HCT116 (cell line): ENCODE measurements around the gene PMEPA1. TPM values are rescaled to one million over a fixed set of nuclear protein-coding genes. Genes with fewer than 3 reads are reported as not detected.

Experiments used
- ATAC-seq: fragments of 200-7000 bp; cut with Tn5 transposase; 2 replicates; pipeline ENCODE4 v1.9.1; 2020; ENCODE audit warnings: mild to moderate bottlenecking, moderate library complexity
- BruUV-seq: library from RNA; stranded (reverse); fragments of 400-500 nt; replicated peaks from 2 replicates; lab custom pipeline; 2021; lab: Mats Ljungman, UMichigan
- CTCF ChIA-PET: fragments of 300-600 bp; sonication (Branson Sonifier 250); formaldehyde crosslinking; loops from one replicate; lab custom pipeline; 2021; ENCODE audit warnings: antibody characterized with exemption; lab: Charles Lee
- POLR2A ChIA-PET: fragments of 300-600, 350-600 bp; sonication (Branson Sonifier 250); formaldehyde crosslinking; loops from one replicate; lab custom pipeline; 2021; ENCODE audit warnings: antibody characterized with exemption; lab: Charles Lee
- RAD21 ChIA-PET, 2 experiments: fragments of 300-600 bp; sonication (Branson Sonifier 250); formaldehyde crosslinking; loops; one replicate each; lab custom pipeline; 2023; ENCODE audit warnings: low total read pairs in 2 of 2; ENCODE audit not compliant: uncharacterized antibody in 2 of 2, unreplicated experiment in 2 of 2, low non-redundant PET in 1 of 2; lab: Charles Lee
- DNase-seq: peaks from one replicate; pipeline ENCODE4 v3.0.0-alpha.2; 2010; ENCODE audit warnings: low read depth, low spot score
- H2AFZ ChIP-seq: fragments of 200-600 bp; shearing (Covaris generic), sonication (generic); 2 replicates; pipeline ENCODE4 v1.6.1; 2017; ENCODE audit warnings: low read depth, mixed run types, mixed read lengths, antibody characterized with exemption, low read length; ENCODE audit not compliant: poor library complexity, severe bottlenecking
- H3K27ac ChIP-seq: 2 replicates; pipeline ENCODE4 v1.5.1; 2012; ENCODE audit warnings: low read depth, low read length
- H3K27me3 ChIP-seq: fragments of 200-600 bp; sonication (generic); 2 replicates; pipeline ENCODE4 v1.6.1; 2016; ENCODE audit warnings: mixed run types, low read length, mixed read lengths; ENCODE audit not compliant: insufficient read depth
- H3K36me3 ChIP-seq, 2 experiments: fragments of 200-500 bp in 1 of 2; fragments of 200-600 bp in 1 of 2; sonication (Bioruptor generic) in 1 of 2; sonication (generic) in 1 of 2; 2 replicates each; pipeline versions ENCODE4 v1.5.1 to v1.6.1; 2014 to 2016; ENCODE audit warnings: low read length in 2 of 2, inconsistent platforms in 1 of 2, mixed read lengths in 1 of 2, mixed run types in 1 of 2; ENCODE audit not compliant: insufficient read depth in 2 of 2, control insufficient read depth in 1 of 2
- H3K4me1 ChIP-seq, 2 experiments: fragments of 200-600 bp in 1 of 2; sonication (generic) in 1 of 2; 2 replicates each; pipeline versions ENCODE4 v1.5.1 to v1.6.1; 2012 to 2017; ENCODE audit warnings: low read length in 2 of 2, inconsistent platforms in 1 of 2, mild to moderate bottlenecking in 1 of 2, mixed read lengths in 1 of 2, mixed run types in 1 of 2, moderate library complexity in 1 of 2; ENCODE audit not compliant: insufficient read depth in 2 of 2, control insufficient read depth in 1 of 2
- H3K4me2 ChIP-seq: fragments of 200-600 bp; sonication (generic); 2 replicates; pipeline ENCODE4 v1.6.1; 2017; ENCODE audit warnings: mixed run types, low read length, mixed read lengths
- H3K4me3 ChIP-seq, 2 experiments: fragments of 200-600 bp in 1 of 2; sonication (generic) in 1 of 2; replicated peaks in 1 of 2; 2 replicates each; pipeline ENCODE4 v1.5.1; 2011 to 2016; ENCODE audit warnings: low read length in 2 of 2, control low read depth in 1 of 2, low read depth in 1 of 2, mild to moderate bottlenecking in 1 of 2, mixed read lengths in 1 of 2, mixed run types in 1 of 2
- H3K79me2 ChIP-seq: fragments of 200-600 bp; sonication (generic); 2 replicates; pipeline ENCODE4 v1.6.1; 2017; ENCODE audit warnings: mild to moderate bottlenecking, mixed run types, low read length, moderate library complexity, mixed read lengths; ENCODE audit not compliant: insufficient read depth
- H3K9ac ChIP-seq: fragments of 200-600 bp; sonication (generic); 2 replicates; pipeline ENCODE4 v1.6.1; 2016; ENCODE audit warnings: low read length, mixed read lengths
- H3K9me2 ChIP-seq: fragments of 200-600 bp; sonication (generic), shearing (Covaris generic); 2 replicates; pipeline ENCODE4 v1.6.1; 2017; ENCODE audit warnings: mixed run types, mild to moderate bottlenecking, moderate library complexity; ENCODE audit not compliant: insufficient read depth
- H3K9me3 ChIP-seq, 2 experiments: fragments of 200-500 bp in 1 of 2; fragments of 200-600 bp in 1 of 2; sonication (Bioruptor generic) in 1 of 2; sonication (generic) in 1 of 2; 2 replicates each; pipeline ENCODE4 v1.6.1; 2014 to 2017; ENCODE audit warnings: low read length in 2 of 2, mixed read lengths in 2 of 2, inconsistent platforms in 1 of 2, low read depth in 1 of 2, mild to moderate bottlenecking in 1 of 2, mixed run types in 1 of 2, moderate library complexity in 1 of 2; ENCODE audit not compliant: control insufficient read depth in 1 of 2, insufficient read depth in 1 of 2
- H4K20me1 ChIP-seq: fragments of 200-600 bp; sonication (generic), shearing (Covaris generic); 2 replicates; pipeline ENCODE4 v1.6.1; 2017; ENCODE audit warnings: mixed run types, mild to moderate bottlenecking, moderate library complexity; ENCODE audit not compliant: insufficient read depth
- EGR1 ChIP-seq: IDR thresholded peaks from 2 replicates; pipeline ENCODE4 v1.6.1; 2012; ENCODE audit warnings: low read depth
- EZH2 ChIP-seq: fragments of 200-600 bp; sonication (generic); IDR thresholded peaks from 2 replicates; pipeline ENCODE4 v1.6.1; 2017; ENCODE audit warnings: antibody characterized with exemption, mixed run types
- EZH2phosphoT487 ChIP-seq: fragments of 200-600 bp; IDR thresholded peaks from 2 replicates; pipeline ENCODE4 v1.6.1; 2018; ENCODE audit warnings: antibody characterized with exemption, borderline replicate concordance
- JUND ChIP-seq: IDR thresholded peaks from 2 replicates; pipeline ENCODE4 v1.6.1; 2012
- POLR2AphosphoS5 ChIP-seq: IDR thresholded peaks from 2 replicates; pipeline ENCODE4 v1.6.1; 2011; ENCODE audit warnings: mild to moderate bottlenecking, low read depth, low read length, moderate library complexity
- RAD21 ChIP-seq: IDR thresholded peaks from 2 replicates; pipeline ENCODE4 v1.6.1; 2012; ENCODE audit warnings: low read depth, mild to moderate bottlenecking
- SP1 ChIP-seq: IDR thresholded peaks from 2 replicates; pipeline ENCODE4 v1.6.1; 2012; ENCODE audit warnings: low read depth
- SRF ChIP-seq: IDR thresholded peaks from 2 replicates; pipeline ENCODE4 v1.6.1; 2012; ENCODE audit warnings: low read depth
- TCF7L2 ChIP-seq: IDR thresholded peaks from 2 replicates; pipeline ENCODE4 v1.7.0; 2011; ENCODE audit warnings: borderline replicate concordance, inconsistent platforms; ENCODE audit not compliant: insufficient read depth, insufficient read length; ENCODE audit errors: extremely low read depth
- YY1 ChIP-seq: IDR thresholded peaks from 2 replicates; pipeline ENCODE4 v1.6.1; 2011; ENCODE audit warnings: low read length, low read depth, moderate library complexity, mild to moderate bottlenecking; ENCODE audit not compliant: insufficient replicate concordance; ENCODE audit errors: extremely low read depth
- ZNF274 ChIP-seq: fragments of 200-500 bp; sonication (Bioruptor generic); IDR thresholded peaks from 2 replicates; pipeline ENCODE4 v1.6.1; 2014; ENCODE audit warnings: mild to moderate bottlenecking, low read depth, low read length, inconsistent platforms
- intact Hi-C: fragments of 100-400 bp; cut with micrococcal nuclease; formaldehyde crosslinking; loops from 2 replicates; pipeline ENCODE4 v1.10.0; 2022
- total RNA-seq: library from RNA; stranded (reverse); gene quantifications from one replicate; pipeline ENCODE4 v1.2.1, GENCODE V29; 2021; ENCODE audit not compliant: unreplicated experiment
- TF ChIP-seq, protein P1 (sequence below), 3 experiments: fragments of 200-600 bp in 1 of 3; sonication (generic) in 1 of 3; IDR thresholded peaks in 2 of 3; conservative IDR thresholded peaks in 1 of 3; 2 replicates each; pipeline ENCODE4 v1.5.1; 2012 to 2017; ENCODE audit warnings: low read depth in 2 of 3, low read length in 2 of 3, antibody characterized with exemption in 1 of 3, borderline replicate concordance in 1 of 3, control low read depth in 1 of 3, mild to moderate bottlenecking in 1 of 3, mixed read lengths in 1 of 3, mixed run types in 1 of 3, moderate library complexity in 1 of 3; ENCODE audit not compliant: insufficient read depth in 1 of 3
- TF ChIP-seq, protein P2 (sequence below): IDR thresholded peaks from 2 replicates; pipeline ENCODE4 v1.6.1; 2012; ENCODE audit warnings: low read depth
- TF ChIP-seq, protein P3 (sequence below): IDR thresholded peaks from 2 replicates; pipeline ENCODE4 v1.6.1; 2012
- TF ChIP-seq, protein P4 (sequence below): IDR thresholded peaks from 2 replicates; pipeline ENCODE4 v1.6.1; 2011; ENCODE audit warnings: mild to moderate bottlenecking, low read length, moderate library complexity; ENCODE audit not compliant: insufficient replicate concordance; ENCODE audit errors: extremely low read depth

The PMEPA1 gene
- total RNA-seq, 1 experiment from 2014 or later: 0.64 TPM

DNA sequence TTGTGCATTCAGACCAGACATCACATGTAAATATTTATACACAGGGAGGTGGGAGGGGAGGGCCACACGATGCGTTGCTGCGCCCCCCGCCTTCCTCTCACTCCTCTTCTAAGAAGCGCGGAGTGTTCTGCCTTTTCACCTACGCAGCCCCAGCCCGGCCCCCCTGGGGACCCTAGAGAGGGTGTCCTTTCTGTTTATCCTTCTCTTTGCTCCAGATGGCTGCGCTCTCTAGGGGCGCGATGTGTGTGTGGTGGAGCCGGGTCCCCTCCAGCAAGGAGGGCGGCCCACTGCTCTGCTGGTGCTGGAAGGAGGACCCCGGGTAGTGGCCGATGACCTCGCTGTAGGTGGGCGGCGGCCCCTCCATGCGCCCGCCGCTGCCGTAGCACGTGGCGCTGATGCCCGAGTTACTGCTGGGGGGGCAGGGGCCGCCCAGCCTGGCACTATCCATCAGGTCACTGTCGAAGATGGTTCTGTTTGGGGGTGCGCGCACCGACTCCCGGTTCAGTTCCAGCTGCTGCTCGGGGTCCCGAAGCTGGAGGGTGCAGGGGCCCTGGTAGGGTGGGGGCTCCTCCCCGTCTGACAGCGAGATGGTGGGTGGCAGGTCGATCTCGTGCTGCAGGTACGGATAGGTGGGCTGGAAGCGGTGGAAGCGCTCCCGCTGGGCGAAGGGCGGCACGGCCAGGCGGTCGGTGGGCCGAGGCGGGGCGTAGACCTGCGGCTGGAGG is 57.8 kb downstream of the PMEPA1 start:
- no peak overlapping the region for H3K4me2 ChIP-seq
- intact Hi-C loops: loop anchor here (5.0 kb wide), 1 partner anchor 375 kb away; no protein-coding TSS in a partner anchor
- H3K27me3 ChIP-seq: peaks cover 29% of the 10 kb centered on the region
- H3K4me1 ChIP-seq: no peaks in the 10 kb centered on the region
- H4K20me1 ChIP-seq: no peaks in the 10 kb centered on the region
- no TSS peak for BruUV-seq
- H3K9me3 ChIP-seq: no peaks in the 10 kb centered on the region
- CTCF ChIA-PET: no interaction called here
- RAD21 ChIA-PET: no interaction called here
- no peak overlapping the region for H2AFZ ChIP-seq
- POLR2A ChIA-PET: interaction anchor here (0.6 kb wide), 1 partner anchor 43 kb away, joined by 3 read pairs; no protein-coding TSS in a partner anchor
- no peak overlapping the region for H3K9ac ChIP-seq
- no peak overlapping the region for H3K4me3 ChIP-seq
- no peak overlapping the region for H3K27ac ChIP-seq
- ATAC-seq (no peak), DNase-seq (no peak)
- TF ChIP-seq, protein P1, sequence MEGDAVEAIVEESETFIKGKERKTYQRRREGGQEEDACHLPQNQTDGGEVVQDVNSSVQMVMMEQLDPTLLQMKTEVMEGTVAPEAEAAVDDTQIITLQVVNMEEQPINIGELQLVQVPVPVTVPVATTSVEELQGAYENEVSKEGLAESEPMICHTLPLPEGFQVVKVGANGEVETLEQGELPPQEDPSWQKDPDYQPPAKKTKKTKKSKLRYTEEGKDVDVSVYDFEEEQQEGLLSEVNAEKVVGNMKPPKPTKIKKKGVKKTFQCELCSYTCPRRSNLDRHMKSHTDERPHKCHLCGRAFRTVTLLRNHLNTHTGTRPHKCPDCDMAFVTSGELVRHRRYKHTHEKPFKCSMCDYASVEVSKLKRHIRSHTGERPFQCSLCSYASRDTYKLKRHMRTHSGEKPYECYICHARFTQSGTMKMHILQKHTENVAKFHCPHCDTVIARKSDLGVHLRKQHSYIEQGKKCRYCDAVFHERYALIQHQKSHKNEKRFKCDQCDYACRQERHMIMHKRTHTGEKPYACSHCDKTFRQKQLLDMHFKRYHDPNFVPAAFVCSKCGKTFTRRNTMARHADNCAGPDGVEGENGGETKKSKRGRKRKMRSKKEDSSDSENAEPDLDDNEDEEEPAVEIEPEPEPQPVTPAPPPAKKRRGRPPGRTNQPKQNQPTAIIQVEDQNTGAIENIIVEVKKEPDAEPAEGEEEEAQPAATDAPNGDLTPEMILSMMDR (IDR thresholded peaks at IDR 0.05 in 2 of 3, conservative IDR thresholded peaks at IDR 0.05 in 1 of 3; ENCODE audit: borderline replicate concordance in 1 of 3, insufficient read depth in 1 of 3, low read depth in 2 of 3, low read length in 2 of 3): no peak
- TF ChIP-seq, protein P2, sequence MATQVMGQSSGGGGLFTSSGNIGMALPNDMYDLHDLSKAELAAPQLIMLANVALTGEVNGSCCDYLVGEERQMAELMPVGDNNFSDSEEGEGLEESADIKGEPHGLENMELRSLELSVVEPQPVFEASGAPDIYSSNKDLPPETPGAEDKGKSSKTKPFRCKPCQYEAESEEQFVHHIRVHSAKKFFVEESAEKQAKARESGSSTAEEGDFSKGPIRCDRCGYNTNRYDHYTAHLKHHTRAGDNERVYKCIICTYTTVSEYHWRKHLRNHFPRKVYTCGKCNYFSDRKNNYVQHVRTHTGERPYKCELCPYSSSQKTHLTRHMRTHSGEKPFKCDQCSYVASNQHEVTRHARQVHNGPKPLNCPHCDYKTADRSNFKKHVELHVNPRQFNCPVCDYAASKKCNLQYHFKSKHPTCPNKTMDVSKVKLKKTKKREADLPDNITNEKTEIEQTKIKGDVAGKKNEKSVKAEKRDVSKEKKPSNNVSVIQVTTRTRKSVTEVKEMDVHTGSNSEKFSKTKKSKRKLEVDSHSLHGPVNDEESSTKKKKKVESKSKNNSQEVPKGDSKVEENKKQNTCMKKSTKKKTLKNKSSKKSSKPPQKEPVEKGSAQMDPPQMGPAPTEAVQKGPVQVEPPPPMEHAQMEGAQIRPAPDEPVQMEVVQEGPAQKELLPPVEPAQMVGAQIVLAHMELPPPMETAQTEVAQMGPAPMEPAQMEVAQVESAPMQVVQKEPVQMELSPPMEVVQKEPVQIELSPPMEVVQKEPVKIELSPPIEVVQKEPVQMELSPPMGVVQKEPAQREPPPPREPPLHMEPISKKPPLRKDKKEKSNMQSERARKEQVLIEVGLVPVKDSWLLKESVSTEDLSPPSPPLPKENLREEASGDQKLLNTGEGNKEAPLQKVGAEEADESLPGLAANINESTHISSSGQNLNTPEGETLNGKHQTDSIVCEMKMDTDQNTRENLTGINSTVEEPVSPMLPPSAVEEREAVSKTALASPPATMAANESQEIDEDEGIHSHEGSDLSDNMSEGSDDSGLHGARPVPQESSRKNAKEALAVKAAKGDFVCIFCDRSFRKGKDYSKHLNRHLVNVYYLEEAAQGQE: no peak
- TF ChIP-seq, protein P3, sequence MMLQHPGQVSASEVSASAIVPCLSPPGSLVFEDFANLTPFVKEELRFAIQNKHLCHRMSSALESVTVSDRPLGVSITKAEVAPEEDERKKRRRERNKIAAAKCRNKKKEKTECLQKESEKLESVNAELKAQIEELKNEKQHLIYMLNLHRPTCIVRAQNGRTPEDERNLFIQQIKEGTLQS: no peak
- TF ChIP-seq, protein P4, sequence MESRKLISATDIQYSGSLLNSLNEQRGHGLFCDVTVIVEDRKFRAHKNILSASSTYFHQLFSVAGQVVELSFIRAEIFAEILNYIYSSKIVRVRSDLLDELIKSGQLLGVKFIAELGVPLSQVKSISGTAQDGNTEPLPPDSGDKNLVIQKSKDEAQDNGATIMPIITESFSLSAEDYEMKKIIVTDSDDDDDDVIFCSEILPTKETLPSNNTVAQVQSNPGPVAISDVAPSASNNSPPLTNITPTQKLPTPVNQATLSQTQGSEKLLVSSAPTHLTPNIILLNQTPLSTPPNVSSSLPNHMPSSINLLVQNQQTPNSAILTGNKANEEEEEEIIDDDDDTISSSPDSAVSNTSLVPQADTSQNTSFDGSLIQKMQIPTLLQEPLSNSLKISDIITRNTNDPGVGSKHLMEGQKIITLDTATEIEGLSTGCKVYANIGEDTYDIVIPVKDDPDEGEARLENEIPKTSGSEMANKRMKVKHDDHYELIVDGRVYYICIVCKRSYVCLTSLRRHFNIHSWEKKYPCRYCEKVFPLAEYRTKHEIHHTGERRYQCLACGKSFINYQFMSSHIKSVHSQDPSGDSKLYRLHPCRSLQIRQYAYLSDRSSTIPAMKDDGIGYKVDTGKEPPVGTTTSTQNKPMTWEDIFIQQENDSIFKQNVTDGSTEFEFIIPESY: no peak
- no peak for TF ChIP-seq POLR2AphosphoS5
- TF ChIP-seq SRF: no peak
- TF ChIP-seq ZNF274: no peak
- no peak for TF ChIP-seq EGR1
- TF ChIP-seq RAD21: no peak
- TF ChIP-seq JUND: no peak
- TF ChIP-seq EZH2: no peak
- no peak for TF ChIP-seq TCF7L2
- TF ChIP-seq YY1: no peak
- TF ChIP-seq SP1: no peak
- TF ChIP-seq EZH2phosphoT487: no peak
- H3K9me2 ChIP-seq: no peaks in the 10 kb centered on the region
- H3K36me3 ChIP-seq: no peaks in the 10 kb centered on the region
- H3K79me2 ChIP-seq: no peaks in the 10 kb centered on the region
